Urothelium cell line (cell line): ENCODE measurements around the gene GARIN5B.
"Not testable (repeated sequence)": the region's sequence is repeated elsewhere in the genome, so short reads cannot be mapped to it uniquely, and the experiment has no call there.

ENCODE experiments used
- DNase-seq: peaks from one replicate; pipeline ENCODE4 v3.0.0; 2011; ENCODE audit warnings: low spot score, mixed read lengths
- FAIRE-seq: peaks from 2 replicates; lab custom pipeline; 2011; peaks lifted over from hg19 to GRCh38; lab: Jason Lieb, UNC

Gene GARIN5B

DNA sequence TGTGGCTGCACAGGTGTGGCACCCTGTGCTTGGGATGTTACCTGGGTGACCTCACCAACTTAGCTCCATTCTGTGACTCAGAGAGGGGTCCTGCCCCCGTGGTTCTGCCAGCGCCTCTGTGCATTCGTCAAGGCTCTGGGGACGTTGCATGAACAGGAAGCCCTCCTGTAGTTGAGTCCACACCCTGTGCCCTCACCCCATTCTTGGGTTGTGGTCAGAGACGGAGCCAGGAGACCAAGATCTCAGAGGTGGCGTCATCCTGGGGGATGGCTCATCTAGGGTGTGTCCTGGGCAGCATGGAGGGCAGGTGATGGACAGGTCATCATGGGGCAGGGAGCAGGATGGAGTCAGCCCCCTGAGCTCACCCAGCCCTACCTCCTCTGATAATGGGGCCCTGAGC lies 11.0 kb downstream of the GARIN5B start:
- peak; percentile 30 for FAIRE-seq
- peak; percentile 26 for DNase-seq

DNA sequence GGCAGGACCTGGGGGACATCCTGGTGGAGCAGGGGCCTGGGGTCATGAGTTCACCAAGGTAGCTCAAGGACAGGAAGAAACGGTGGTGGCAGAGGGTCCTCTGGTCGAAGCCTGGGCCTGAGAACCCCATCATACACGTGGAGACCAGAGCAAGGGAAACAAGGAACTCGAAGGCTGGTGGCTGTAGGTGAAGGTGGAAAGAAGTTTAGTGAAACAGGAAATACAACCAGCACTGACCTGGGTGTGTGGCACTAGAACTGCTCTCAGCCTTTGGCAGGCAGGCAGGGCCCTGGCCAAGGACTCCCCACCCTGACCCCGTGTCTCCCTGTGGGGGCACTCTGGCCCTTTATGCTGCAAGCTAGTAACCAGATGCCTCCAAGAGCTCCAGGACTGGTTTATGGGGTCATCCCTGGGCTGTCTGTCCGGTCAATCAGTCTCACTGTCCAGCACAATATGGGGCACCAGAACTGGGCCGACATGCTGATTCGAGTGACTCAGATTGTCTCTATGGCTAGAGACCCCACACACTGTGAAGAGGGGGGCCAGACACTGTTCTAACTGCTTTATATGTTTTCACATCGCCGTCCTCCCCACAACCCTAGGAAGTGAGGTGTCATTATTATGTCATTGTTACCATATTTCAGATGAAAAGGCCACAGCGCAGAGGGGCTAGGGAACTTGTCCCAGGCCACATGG lies 12.3 kb downstream of the GARIN5B start:
- FAIRE-seq (no peak), DNase-seq (no peak)

DNA sequence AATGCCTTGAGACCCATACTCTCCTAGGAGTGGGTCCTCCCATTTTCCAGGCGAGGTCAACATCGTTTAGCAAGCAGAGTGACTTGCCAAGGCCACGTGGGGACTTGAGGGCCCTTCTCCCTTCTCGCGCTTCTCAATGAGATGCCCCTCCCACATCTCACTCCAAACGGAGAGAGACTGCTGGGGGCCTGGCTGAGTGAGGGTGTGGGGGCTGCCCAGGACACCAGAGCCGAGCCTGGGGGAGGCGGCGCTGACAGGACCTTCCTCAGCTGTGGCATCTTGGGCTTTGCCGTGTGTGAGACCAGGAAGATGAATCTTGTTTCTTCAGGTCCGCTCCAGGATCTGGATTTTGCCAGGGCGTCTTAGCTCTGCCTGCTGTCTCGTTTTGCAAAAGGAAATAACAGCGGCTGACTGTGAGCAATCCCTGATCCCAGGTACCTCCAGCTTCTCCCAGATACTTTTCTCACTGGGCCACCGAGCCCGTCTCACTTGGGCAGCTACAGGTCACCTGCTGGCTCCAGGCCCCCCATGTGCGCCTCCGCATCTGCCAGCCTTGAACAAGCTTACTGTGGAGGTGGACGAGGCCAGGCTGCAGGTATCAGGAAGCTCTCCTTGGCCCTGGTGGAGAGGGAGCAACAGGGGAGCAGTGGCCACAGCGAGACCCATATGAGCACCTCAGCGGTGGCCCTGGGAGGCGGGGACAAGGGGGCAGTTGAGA lies 14.6 kb downstream of the GARIN5B start:
- DNase-seq (no peak), FAIRE-seq (no peak)

DNA sequence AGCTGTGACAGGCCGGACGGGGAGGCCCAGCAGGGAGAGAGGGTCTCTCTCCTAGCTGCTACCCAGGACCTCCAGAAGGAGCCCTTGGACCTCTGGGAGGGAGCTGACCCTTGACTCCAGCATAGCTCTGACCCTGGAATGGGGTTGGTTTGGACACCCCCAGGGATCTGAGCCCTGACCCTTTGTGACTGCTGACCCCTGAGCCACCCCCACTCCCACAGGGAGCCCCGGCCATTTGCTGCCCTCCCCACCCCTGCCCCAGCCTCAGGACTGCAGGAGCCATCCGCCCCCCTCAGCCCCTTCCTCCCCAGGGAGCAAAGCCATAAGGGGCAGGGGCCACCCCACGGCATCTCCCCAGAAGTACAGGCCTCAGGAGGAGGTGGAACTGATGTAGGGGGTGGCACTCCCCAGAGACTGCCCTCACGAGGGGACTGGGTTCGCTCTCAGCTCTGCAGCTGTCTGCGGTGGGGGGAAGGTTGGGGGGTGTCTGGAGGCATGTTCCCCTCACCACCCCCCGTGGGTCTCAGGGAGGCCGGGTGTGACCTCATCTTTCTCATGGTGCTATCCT lies 15.5 kb downstream of the GARIN5B start:
- no peak for DNase-seq
- FAIRE-seq = no peak

DNA sequence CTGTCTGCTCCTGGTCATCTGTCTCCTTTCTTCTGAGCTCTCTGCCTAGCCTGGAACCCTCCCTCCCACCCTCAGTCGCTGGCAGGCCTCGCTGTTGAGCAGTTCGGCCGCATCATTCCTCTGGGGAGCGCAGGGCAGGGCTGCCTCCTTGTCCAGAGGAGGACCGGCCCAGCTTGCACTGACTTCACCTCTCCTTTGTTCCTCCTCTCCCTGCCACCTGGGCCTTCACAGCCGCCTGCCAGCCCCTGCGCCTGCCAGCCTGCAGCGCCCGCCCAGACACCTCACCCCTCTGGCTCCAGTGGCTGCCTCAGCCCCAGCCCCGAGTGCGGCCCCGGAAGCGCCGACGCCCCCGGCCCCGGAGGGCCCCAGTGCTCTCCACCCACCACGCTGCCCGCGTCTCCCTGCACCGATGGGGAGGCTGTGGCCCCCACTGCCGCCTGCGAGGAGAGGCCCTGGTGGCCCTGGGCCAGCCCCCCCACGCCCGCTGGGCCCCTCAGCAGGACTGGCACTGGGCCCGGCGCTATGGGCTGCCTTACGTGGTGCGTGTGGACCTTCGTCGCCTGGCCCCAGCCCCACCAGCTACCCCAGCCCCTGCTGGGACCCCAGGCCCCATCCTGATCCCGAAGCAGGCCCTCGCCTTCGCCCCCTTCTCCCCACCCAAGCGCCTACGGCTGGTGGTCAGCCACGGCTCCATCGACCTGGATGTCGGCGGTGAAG lies 16.2 kb downstream of the GARIN5B start:
- no peak for FAIRE-seq
- DNase-seq = no peak

DNA sequence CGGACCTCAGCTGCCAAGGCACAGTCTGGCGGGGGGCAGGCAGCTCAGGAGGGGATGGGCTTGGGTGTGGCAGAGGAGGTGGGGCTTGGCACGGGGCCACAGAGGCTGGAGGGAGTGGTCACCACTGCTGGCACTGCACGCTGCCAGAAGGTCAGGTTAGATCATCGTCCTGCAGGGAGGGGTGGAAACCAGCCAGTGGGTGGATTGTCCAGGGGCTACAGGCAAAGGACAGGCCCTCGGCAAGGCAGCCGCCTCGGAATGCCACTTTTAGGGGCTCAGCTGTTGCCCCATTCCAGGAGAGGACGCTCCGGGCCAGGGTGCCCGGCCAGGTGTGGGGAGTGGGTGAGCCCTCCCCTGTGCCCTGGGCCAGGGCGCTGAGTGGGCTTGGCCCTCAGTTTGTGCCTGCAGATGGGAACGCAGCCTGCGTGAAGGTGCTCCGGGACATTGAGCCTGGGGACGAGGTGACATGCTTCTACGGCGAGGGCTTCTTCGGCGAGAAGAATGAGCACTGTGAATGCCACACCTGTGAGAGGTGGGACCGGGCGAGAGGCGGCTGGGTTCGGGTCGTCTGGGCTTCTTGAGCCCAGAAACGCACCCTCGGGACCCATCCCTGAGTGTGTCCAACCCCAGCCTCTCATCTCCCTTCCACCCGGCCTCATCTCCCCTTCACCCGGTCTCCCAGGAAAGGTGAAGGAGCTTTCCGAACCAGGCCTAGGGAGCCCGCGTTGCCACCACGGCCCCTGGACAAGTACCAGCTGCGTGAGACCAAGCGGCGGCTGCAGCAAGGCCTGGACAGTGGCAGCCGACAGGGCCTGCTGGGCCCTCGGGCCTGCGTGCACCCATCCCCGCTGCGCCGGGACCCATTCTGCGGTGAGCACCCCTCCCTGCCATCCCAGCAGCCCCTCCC lies 17.0 kb downstream of the GARIN5B start:
- DNase-seq (no peak), FAIRE-seq (peak; percentile 56)

DNA sequence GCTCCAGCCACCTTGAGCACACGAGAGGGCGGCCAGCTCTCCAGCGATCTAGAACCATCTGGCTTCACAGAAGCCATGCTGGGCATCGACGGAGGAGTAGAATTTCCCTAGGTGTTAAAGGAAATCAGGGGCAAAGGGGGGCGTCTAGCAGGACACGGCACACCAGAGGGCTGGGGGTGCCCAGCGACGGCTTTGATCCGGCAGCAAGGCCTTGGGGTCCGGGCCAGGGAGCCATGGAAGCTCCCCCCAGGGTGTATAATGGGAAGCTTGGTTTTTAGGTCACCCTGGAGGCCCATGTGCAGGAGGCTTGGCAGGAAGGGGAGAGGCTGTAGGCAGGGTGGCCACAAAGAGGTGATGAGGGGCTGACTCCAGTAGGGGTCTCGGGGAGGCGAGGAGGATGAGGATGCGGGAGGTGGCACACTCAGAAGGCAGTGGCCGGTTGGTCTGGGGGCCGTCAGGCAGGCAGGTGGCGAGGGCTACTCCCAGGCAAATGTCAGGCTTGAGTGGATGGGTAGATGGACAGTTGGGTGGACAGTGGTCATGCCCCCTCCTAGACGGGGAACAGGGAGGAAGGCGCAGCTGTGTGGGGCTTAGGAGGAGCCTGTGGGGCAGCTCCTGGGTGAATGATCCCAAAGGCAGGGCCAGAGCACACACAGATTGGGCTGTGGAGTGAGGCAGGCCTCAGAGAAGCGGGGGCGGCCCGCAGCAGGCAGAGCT lies 17.8 kb downstream of the GARIN5B start:
- FAIRE-seq (no peak), DNase-seq (no peak)

DNA sequence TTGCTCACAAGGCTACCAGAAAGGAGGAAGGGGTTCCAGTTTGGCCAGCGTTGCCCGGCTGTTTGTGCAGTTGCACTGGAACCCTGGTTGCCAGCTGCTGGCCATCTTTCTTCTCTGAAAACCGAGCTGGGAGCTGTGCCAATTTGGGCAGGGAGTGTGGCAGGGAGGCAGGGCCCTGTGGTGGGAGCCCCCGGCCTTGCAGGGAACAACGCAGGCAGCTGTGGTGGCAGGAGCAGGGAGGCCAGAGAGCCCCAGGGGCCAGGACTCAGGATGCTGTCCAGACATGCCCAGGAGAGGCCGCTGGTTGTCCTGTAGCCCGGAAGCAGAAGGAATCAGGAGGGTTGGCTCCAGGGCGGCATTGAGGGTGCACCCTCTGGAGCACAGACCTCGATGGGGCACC lies 18.6 kb downstream of the GARIN5B start:
- FAIRE-seq = no peak
- no peak for DNase-seq

DNA sequence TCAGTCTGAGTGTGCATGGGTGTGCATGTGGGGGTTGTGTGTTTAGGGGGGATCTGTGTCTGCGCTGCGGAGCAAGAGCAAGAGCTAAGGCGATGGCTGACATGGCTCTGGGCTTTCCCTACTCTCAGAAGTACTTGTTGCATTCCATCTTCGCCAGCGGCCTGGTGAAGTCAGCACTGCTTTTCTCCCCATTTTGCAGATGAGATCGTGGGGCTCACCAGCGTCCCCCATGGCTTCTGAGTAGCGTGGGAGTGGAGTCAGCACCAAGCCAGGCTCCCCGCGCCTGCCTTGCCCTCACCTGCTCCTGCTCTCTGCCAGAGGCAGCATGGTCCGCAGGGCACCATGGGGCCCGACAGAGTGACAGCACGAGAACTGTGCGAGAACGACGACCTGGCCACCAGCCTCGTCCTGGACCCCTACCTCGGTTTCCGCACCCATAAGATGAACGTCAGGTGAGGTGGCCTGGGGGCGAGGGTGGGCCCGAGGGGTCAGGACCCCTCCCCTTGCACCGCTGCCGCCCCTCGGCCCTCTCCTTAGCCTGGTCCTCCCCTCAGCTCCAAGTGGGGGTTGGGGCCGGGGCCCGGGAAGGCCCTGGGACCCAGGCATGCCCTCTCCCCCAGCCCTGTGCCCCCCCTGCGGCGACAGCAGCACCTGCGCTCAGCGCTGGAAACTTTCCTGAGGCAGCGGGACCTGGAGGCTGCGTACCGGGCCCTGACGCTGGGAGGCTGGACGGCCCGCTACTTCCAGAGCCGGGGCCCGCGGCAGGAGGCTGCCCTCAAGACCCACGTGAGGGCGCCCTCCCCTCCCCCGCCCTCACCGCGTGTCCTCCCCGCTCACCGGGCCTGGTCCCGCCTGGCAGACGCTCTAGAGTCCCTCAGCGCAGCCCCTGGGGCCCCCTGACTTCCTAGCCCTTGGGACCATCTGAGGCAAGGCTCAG lies 21.2 kb downstream of the GARIN5B start:
- FAIRE-seq = no peak

DNA sequence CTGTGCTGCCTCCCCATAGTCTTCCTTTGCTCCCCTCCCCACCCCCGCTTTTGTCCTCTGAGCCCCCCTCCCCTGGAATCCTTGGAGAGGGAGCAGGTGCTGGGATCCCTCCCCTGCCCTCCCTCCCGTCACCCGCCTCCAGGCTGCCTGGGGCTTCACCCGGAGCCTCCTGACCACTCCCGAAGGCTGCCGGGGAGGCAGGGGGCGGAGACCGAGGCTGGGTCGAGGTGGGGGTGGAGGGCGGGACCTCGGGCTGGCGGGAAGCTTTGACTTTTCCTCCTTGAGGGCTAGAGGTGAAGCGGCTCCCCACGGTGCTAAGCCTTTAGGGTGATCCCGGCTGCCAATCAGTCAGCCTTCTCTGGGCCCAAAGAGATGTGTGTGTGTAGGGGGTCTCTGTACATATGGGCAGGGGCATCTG lies 21.9 kb downstream of the GARIN5B start:
- DNase-seq = peak; percentile 88
- no peak for FAIRE-seq

More for the DNA sequence above, 21.2 kb downstream of the GARIN5B start:
- no peak for DNase-seq

DNA sequence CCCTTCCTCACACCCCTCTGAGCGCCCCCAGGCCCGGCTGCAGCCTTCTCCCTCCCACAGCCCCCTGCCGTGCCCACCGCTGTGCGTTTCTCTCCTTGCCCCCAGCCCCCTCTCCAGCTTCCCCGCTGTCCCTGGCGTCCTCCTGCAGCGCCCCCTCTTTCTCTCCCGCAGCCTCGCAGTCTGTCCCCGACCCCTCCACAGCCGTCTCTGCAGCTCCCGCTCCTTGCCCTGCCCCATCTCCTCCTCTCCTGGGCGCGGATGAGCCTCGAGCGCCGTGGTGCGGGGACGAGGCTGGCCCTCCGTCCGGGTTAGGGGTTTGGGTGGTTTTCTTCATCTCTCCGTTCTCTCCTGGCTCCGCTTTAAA lies 22.3 kb downstream of the GARIN5B start:
- DNase-seq = no peak
- no peak for FAIRE-seq

DNA sequence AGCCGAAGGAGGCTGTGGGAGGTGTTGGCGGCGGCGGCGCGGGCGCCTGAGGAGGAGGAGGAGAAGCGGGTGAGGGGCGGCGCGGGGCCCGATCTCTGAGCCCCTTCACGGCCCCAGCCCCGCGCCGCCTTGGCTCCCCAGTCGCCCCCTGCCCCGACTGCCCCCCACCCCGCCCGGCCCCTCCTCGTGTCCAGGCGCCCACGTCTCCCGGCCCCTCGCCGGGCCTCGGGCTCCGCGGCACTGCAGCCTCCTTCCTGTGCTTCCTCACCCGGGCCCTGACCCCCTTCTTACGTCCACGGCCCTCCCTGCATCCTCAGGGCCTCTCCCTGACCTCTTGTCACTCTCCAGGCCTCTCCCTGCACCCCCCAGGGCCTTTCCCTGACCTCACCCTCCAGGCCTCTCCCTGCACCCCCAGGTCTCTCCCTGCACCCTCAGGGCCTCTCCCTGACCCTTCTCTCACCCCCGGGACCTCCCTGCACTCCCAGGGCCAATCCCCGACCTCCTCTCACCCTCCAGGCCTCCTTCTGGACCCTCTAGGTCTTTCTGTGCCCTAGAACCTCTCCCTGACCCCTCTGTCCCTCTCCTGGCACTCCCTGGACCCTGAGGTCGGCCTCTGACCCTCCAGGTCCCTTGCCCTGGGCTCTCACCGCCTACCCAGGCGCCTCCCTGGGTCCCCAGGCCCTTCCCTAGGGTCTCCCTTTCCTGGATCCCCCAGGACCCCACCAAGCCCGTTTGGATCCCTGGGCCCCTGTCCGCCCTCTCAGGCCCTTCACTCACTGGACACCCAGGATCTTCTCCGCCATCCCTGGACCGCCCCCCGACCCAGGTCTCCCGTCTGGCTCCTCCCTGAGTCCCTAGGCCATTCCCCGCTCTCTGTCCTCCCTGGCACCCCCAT lies 22.9 kb downstream of the GARIN5B start:
- FAIRE-seq (no peak), DNase-seq (no peak)

DNA sequence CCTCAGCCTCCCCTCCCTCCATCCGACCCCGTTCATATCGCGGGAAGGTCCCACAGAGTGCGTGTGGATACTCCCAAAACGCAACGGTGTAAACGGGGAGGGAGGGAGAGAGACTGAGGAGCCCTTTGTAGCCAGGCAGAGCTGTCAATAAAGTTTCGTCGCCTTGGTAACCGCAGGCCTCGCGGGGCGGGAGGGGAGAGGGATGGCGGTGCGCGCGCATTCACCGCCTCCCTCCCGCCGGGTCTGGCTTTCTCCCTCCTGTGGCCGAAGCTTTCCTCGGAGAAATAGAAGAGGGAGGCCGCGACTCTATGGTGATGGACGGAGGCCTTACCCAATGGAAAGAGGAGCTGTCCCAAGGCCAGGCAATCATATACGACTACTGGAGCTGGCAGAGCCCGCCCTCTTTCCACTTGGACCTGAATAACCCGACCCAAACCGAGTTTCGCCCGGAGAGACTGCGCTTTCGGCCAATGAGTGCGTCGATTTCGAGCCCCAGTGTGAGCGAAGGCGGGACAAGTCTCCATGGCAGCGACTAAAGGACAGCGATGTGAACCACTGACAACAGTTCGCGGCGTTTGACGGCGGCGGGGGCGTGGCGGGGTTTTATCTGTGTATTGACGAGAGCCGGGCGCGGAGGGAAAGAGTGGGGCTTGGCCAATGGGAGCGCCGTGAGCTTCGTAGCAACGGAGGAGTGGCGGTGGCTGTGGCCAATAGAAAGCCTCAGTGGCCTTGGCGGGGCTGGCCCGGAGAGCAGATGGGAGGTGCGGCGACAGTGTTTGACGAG lies 23.8 kb downstream of the GARIN5B start, which contains the start of gene KMT5C:
Gene KMT5C, plus strand, starts transcription at position 772 of the 784 bp plus-strand sequence. CDS start 2,061 bp downstream, outside the sequence.
- peak; percentile 99 for FAIRE-seq
- DNase-seq = peak; percentile 98

DNA sequence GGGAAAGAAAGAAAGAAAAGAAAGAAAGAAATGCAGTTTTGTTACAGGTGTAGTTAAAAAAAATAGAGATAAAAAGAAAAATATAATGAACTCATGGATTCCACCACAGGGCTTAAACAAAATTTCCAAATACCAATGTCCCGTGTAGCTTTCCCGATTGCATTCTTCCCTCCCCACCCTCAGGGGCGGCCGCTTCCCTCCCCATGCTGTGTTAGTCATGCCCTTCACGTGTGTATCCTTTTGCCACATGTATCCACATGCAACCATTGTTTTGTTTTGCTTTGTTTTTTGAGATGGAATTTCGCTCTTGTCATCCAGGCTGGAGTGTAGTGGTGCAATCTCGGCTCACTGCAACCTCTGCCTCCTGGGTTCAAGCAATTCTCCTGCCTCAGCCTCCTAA lies 27.0 kb downstream of the GARIN5B start:
- FAIRE-seq = no peak
- no peak for DNase-seq

DNA sequence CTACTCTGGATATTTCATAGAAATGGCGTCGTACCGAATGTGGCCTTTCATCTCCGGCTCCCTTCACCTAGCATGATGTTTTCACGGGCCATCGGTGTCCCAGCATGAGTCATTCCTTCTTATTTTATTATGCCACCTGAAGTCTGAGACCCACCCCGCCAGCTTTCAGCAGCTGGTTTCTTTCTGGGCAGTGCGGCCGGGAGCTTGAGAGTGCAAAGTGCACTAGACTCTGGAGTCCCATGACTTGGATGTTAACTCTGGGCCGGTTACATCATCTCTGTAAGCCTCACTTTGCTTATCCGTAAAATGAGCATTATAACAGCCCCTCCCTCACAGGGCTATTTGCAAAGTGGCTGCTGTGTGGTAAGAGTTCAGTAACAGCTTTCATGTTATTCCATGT lies 29.2 kb downstream of the GARIN5B start:
- DNase-seq (no peak), FAIRE-seq (no peak)

DNA sequence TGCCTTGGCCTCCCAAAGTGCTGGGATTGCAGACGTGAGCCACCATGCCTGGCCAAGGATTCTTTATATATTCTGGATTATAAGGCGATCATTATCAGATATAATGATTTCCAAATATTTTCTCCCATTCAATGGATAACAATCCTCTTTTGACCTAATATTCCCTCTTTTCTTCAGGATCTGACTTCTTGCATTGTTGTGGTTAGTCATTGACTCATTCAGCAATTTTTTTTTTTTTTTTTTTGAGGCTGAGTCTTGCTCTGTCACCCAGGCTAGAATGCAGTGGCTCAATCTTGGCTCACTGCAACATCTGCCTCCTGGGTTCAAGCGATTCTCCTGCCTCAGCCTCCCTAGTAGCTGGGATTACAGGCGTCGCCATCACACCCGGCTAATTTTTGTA lies 33.3 kb downstream of the GARIN5B start:
- not testable (repeated sequence) for FAIRE-seq

DNA sequence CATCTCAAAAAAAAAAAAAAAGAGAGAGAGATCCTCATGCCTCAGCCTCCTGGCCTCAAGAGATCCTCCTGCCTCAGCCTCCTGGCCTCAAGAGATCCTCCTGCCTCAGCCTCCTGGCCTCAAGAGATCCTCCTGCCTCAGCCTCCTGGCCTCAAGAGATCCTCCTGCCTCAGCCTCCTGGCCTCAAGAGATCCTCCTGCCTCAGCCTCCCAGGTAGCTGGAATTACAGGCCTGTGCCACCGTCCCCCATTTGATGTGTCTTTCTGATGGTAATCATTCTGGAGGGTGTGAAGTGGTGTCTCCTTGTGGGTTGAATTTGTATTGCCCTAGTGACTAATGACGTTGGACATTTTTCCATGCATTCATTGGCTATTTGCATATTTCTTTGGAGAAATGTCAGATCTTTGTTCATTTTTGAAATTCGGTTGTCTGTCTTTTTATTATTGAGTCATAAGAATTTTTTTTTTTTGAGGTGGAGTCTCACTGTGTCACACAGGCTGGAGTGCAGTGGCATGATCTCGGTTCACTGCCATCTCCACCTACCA lies 34.2 kb downstream of the GARIN5B start:
- not testable (repeated sequence) for FAIRE-seq
- DNase-seq = peak; percentile 35

More for the DNA sequence above, 33.3 kb downstream of the GARIN5B start:
- not testable (repeated sequence) for DNase-seq
